GM12874 (cell line): ENCODE data around the gene PCYT1A.

Experiments
- CTCF ChIP-seq: IDR thresholded peaks from 2 replicates; pipeline ENCODE4 v1.5.1; 2011; ENCODE audit warnings: low read depth, mild to moderate bottlenecking, control low read depth, low read length, moderate library complexity; ENCODE audit not compliant: insufficient read depth

The PCYT1A gene

GRCh38 chr3:196238612-196239560, 48.6 kb downstream of the PCYT1A start:
- TF ChIP-seq CTCF = no peak

- no peak for TF ChIP-seq CTCF
These were observed 50.3 kb downstream of the PCYT1A start for GRCh38 chr3:196237203-196237602.

GRCh38 chr3:196236223-196236622, 51.3 kb downstream of the PCYT1A start:
- no peak for TF ChIP-seq CTCF

- TF ChIP-seq CTCF = no peak
These were observed 51.9 kb downstream of the PCYT1A start for GRCh38 chr3:196235452-196236122.

- TF ChIP-seq CTCF = no peak
These were observed 54.7 kb downstream of the PCYT1A start for GRCh38 chr3:196232882-196233251.

- no peak for TF ChIP-seq CTCF
These were observed 55.2 kb downstream of the PCYT1A start for GRCh38 chr3:196232154-196232881.

- no peak for TF ChIP-seq CTCF
These were observed 59.7 kb downstream of the PCYT1A start for GRCh38 chr3:196227629-196228493.
